Measurements from ENCODE around the gene IQCH.
"Not testable (repeated sequence)": the region's sequence is repeated elsewhere in the genome, so short reads cannot be mapped to it uniquely, and the experiment has no call there.

Gene IQCH

GRCh38 chr15:67343206-67343605 lies 88.6 kb downstream of the IQCH start:
- no peak for TF ChIP-seq CTCF (IDR thresholded peaks at IDR 0.05; ENCODE audit: insufficient read depth, low read depth, low read length, missing control alignments)
- DNase-seq (ENCODE audit: low read depth) = no peak
- H3K4me3 ChIP-seq (ENCODE audit: low read depth, low read length) = no peak overlapping the region

GRCh38 chr15:67349634-67350033 lies 95.0 kb downstream of the IQCH start:
- no peak overlapping the region for H3K4me3 ChIP-seq (ENCODE audit: low read depth, low read length)
- TF ChIP-seq CTCF (IDR thresholded peaks at IDR 0.05; ENCODE audit: insufficient read depth, low read depth, low read length, missing control alignments) = no peak
- no peak for DNase-seq (ENCODE audit: low read depth)

GRCh38 chr15:67350042-67350441 lies 95.5 kb downstream of the IQCH start:
- no peak for TF ChIP-seq CTCF (IDR thresholded peaks at IDR 0.05; ENCODE audit: insufficient read depth, low read depth, low read length, missing control alignments)
- no peak overlapping the region for H3K4me3 ChIP-seq (ENCODE audit: low read depth, low read length)
- DNase-seq (ENCODE audit: low read depth) = no peak

- no peak for TF ChIP-seq CTCF (IDR thresholded peaks at IDR 0.05; ENCODE audit: insufficient read depth, low read depth, low read length, missing control alignments)
- no peak overlapping the region for H3K4me3 ChIP-seq (ENCODE audit: low read depth, low read length)
- no peak for DNase-seq (ENCODE audit: low read depth)
Observed at GRCh38 chr15:67358391-67358790, 103.8 kb downstream of the IQCH start.

- H3K4me3 ChIP-seq (ENCODE audit: low read depth, low read length) = no peak overlapping the region
- DNase-seq (ENCODE audit: low read depth) = no peak
Observed at GRCh38 chr15:67358812-67359211, 104.2 kb downstream of the IQCH start.

GRCh38 chr15:67359431-67360079 lies 105.0 kb downstream of the IQCH start:
- DNase-seq (ENCODE audit: low read depth) = no peak
- H3K4me3 ChIP-seq (ENCODE audit: low read depth, low read length) = no peak overlapping the region
- no peak for TF ChIP-seq CTCF (IDR thresholded peaks at IDR 0.05; ENCODE audit: insufficient read depth, low read depth, low read length, missing control alignments)

More at GRCh38 chr15:67358812-67359211, 104.2 kb downstream of the IQCH start:
- TF ChIP-seq CTCF (IDR thresholded peaks at IDR 0.05; ENCODE audit: insufficient read depth, low read depth, low read length, missing control alignments) = no peak

GRCh38 chr15:67361100-67361499 lies 106.5 kb downstream of the IQCH start:
- TF ChIP-seq CTCF (IDR thresholded peaks at IDR 0.05; ENCODE audit: insufficient read depth, low read depth, low read length, missing control alignments) = no peak
- no peak overlapping the region for H3K4me3 ChIP-seq (ENCODE audit: low read depth, low read length)
- DNase-seq (ENCODE audit: low read depth) = no peak

GRCh38 chr15:67363712-67364111 lies 109.1 kb downstream of the IQCH start:
- not testable (repeated sequence) for H3K4me3 ChIP-seq (ENCODE audit: low read depth, low read length); DNase-seq (ENCODE audit: low read depth)

Measured in GM12865 (cell line).